Posterior vena cava (tissue), 2 donors: ENCODE measurements around the gene MTHFR. TPM values are rescaled to one million over a fixed set of nuclear protein-coding genes. Genes with fewer than 3 reads are reported as not detected.

Source experiments
- DNase-seq: peaks from one replicate; pipeline ENCODE4 v3.0.0-alpha.2; 2020; ENCODE audit warnings: low spot score
- intact Hi-C, 2 donors: fragments of 100-400 bp; cut with DNase I; formaldehyde crosslinking; loops; one replicate each; pipeline versions ENCODE4 v1.14.1 to v1.14.2; 2022 to 2023
- long read RNA-seq, 2 donors: library from polyadenylated mRNA; unstranded; transcript quantifications; one replicate each; pipeline ENCODE4 v2.0.0, GENCODE V29; 2020 to 2021
- total RNA-seq, 2 donors: library from RNA; stranded (reverse); fragmentation: NEBNext Ultra II Directional; extraction: Animal tissue kit (Norgen Biotek cat#: 25700); gene quantifications; one replicate each; pipeline ENCODE4 v1.2.1, GENCODE V29; 2021
- donor health status: DM: yes; HTN: yes; CAD: no.
- donor health status: DM: yes; HTN: yes; CAD: no.

Gene MTHFR
- total RNA-seq = 10 to 100 TPM; 31.0 to 31.7 TPM
- long read RNA-seq, donor 1, full-length matches to known transcripts = 4 of 24 reads
- long read RNA-seq, donor 1, partial matches to known transcripts = 1 of 24 reads
- long read RNA-seq, donor 1, other reads (novel, unspliced or antisense) = 19 of 24 reads
- long read RNA-seq, donor 2, full-length matches to known transcripts = 6 of 33 reads
- long read RNA-seq, donor 2, partial matches to known transcripts = 11 of 33 reads
- long read RNA-seq, donor 2, other reads (novel, unspliced or antisense) = 16 of 33 reads

GRCh38 chr1:11805422-11806306 lies at the start of gene MTHFR, which contains the start of gene CLCN6:
Gene MTHFR (minus strand): TSS chr1:11805964. CDS start chr1:11803116, 2,848 bp downstream.
Gene CLCN6 (plus strand): TSS chr1:11806191. CDS start chr1:11806263, 72 bp downstream.
- intact Hi-C loops = no loop called here
- DNase-seq = peak; percentile 100

DNA sequence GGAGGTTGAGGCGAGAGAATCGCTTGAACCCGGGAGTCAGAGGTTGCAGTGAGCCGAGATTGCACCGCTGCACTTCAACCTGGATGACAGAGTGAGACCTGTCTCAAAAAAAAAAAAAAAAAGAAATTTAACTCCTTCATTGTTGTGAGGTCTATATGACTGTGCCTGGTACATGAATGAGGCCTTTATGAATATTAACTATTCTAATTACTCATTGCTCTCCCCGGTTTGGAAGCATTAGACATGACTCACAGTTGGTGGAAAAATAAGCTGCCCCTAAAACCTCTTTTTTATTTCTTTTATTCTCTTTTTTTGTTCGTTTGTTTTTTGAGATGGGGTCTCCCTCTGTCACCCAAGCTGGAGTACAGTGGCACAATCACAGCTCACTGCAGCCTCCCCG lies 49.7 kb upstream of the MTHFR start:
- intact Hi-C loops = no loop called here
- DNase-seq = no peak

GRCh38 chr1:11854519-11854918 lies 48.8 kb upstream of the MTHFR start:
- intact Hi-C loops = no loop called here
- DNase-seq = no peak

DNA sequence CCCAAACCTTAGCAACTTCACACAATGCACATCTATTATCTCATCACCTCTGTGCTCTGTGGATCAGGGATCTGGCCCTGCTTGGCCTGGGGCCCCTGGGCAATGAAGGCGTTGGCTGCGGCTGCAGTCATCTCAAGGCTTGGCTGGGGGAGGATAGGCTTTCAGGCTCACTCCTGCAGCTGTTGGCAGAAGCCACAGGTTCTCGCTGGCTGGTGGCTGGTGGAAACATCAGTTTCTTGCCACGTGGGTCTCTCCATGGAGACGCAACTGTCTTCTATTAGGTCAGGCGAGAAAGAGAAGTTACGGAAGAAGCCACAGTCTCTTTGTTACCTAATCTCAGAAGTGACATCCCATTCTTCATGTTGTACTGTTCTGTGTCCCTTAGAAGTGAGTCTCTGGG lies 45.4 kb upstream of the MTHFR start:
- DNase-seq = no peak
- intact Hi-C loops = no loop called here

- intact Hi-C loops = no loop called here
- no peak for DNase-seq
These were observed 44.4 kb upstream of the MTHFR start for GRCh38 chr1:11850156-11850555.

DNA sequence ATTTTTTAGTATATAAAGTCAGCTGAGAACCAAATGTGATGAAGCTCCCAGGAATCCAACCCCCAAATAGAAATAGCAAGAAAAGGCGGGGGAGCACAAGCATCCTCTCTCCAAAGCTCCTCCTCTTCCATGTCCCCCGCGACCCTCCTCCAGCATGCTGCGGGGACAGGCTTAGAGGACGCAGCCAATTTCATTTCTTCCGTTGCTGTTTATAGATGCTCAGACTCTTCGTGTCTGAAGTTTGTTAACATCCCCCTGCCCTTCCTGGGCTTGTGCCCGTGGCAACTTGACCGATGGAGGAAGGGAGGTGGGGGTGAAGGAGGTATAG lies 42.6 kb upstream of the MTHFR start:
- intact Hi-C loops = loop anchor here in 1 of 2 donors (10.0 kb wide), 1 partner anchor 46 kb away; no protein-coding TSS in a partner anchor
- DNase-seq = no peak

- no peak for DNase-seq
- intact Hi-C loops = loop anchor here in 1 of 2 donors (10.0 kb wide), 1 partner anchor 47 kb away; no protein-coding TSS in a partner anchor
These were observed 42.1 kb upstream of the MTHFR start, which contains the start of gene NPPA for GRCh38 chr1:11847667-11848372. Gene NPPA (minus strand): TSS chr1:11847783. CDS start chr1:11847684, 99 bp downstream.

DNA sequence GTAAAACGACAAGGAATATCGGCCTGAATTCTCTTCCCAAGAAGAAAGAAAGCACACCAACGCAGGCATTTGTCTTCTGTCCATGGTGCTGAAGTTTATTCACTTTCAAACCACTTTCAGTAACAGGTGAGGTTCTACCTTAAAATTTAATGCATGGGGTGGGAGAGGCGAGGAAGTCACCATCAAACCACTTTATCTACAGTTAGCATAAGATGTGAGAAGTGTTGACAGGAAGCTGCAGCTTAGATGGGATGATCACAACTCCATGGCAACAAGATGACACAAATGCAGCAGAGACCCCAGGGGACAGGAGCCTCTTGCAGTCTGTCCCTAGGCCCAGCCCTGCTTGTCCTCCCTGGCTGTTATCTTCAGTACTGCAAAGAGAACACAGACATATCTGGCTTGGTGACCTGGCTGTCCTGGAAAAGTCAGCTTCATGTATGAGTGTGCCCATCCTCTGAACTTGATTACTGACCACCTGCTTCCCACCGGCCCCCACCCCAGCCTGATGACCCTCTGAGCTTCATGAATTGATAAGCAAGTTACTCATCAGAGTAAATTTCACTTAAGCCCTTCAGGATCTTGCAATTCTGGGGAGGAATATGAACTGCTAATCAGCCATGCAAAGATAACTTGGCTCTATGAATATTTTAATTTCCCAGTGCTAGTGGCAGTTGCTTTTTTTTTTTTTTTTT lies 40.0 kb upstream of the MTHFR start:
- intact Hi-C loops = loop anchor here in 1 of 2 donors (10.0 kb wide), 1 partner anchor 49 kb away; no protein-coding TSS in a partner anchor

GRCh38 chr1:11842154-11843041 lies 36.6 kb upstream of the MTHFR start:
- intact Hi-C loops = loop anchor here in 1 of 2 donors (10.0 kb wide), 1 partner anchor 52 kb away; no protein-coding TSS in a partner anchor
- DNase-seq = peak; percentile 80

More for the DNA sequence above, 40.0 kb upstream of the MTHFR start:
- no peak for DNase-seq

DNA sequence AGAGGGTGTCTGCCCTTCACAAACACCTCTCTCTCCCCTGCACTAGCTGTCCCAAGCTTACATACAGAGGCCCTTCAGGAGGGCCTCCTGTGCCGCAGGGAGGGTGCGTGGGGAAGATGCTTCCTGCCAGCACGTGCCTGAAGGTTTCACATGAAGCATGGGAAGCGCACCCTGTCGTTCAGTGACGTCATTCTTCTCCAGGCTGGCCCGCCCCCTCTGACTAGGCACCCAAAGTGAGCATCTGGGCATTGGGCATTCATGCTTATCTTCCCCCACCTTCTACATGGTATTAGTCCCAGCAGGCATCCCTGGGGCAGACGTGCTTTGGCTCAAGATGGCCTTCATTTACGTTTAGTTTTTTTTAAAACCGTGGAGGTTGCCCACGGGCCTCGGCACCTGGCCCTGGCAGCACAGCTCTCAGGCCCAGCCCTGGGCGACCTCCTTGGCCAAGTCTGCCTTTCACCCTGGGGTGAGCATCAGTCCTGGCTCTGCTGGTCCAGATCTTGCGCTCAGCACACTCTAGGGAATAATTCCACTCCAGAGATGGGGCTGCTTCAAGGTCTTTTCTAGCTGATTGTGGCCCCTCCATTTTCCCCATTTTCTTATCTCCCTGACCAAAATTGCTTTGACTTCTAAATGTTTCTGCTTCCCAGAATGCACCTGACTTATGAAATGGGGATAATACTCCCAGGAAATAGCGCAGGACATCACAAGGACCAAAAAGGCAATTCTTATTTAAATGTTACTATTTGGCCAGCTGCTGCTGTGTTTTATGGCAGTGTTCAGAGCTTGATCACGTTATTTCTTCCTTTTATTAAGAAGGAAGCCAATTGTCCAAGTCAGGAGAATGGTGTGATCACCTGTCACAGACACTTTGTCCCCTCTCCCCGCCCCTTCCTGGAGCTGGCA lies 35.7 kb upstream of the MTHFR start:
- DNase-seq = peak; percentile 79
- intact Hi-C loops = loop anchor here in 1 of 2 donors (10.0 kb wide), 1 partner anchor 53 kb away; no protein-coding TSS in a partner anchor

DNA sequence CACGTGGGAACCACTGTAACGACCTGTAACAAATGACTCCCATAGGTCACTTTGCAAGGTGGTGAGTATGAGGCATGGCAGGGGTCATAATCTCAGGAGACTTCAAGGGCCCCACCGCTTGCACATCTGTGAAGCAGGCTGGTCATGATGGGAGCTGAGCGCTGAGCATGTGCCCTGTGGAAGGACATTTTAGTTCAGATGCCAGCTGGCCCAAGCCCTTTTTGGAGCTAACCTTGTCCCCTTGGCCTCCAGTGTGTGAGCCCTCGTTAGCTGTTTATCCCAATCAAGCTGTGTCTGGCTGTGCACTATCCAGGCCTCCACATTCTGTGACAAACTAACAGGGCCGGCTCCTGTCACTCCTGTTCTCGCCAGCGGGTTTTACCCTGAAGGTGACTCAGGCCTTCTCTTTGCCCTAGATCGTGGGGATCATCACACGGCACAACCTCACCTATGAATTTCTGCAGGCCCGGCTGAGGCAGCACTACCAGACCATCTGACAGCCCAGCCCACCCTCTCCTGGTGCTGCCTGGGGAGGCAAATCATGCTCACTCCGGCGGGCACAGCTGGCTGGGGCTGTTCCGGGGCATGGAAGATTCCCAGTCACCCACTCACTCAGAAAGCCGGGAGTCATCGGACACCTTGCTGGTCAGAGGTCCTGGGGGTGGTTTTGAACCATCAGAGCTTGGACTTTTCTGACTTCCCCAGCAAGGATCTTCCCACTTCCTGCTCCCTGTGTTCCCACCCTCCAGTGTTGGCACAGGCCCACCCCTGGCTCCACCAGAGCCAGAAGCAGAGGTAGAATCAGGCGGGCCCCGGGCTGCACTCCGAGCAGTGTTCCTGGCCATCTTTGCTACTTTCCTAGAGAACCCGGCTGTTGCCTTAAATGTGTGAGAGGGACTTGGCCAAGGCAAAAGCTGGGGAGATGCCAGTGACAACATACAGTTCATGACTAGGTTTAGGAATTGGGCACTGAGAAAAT lies 34.3 kb upstream of the MTHFR start:
- intact Hi-C loops = loop anchor here (5.0 to 10.0 kb wide), 3 partner anchors 52 to 135 kb away; no protein-coding TSS in a partner anchor
- DNase-seq = peak; percentile 79

DNA sequence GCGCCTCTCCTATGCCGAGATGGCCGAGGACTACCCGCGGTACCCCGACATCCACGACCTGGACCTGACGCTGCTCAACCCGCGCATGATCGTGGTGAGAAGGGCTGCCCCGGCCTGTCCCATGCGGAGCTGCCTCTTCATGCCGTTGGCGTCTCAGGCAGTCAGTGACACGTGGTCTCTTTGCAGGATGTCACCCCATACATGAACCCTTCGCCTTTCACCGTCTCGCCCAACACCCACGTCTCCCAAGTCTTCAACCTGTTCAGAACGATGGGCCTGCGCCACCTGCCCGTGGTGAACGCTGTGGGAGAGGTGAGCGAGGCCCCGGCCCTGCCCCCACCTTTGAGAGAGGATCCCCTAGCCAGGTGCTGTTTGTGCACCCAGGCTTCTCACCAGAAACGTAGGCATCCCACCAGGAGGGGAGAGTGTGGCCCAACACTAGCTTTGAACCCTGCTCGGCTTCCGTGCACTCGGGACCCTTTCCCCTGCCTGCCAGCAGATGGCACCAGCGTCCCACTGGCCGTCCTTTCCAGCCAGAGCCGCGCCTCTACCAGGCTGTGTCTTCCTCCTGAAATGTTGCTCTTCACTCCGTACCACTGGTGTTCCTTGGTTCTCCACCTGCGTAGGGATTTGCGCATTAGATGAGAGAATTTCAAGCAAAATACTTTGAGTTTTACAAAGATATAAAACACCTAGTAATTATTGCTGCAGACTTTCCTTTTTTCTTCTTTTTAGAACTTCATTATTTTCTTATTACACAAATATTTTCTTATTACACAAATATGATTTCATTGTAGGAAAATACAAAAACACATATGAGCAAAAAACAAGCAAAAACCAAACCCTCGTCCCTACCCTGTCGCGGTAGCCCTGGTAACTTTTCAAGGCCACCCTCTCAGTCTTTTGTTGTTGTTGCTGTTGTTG lies 32.8 kb upstream of the MTHFR start:
- DNase-seq = peak; percentile 94
- intact Hi-C loops = loop anchor here (5.0 to 10.0 kb wide), 2 partner anchors 54 to 136 kb away; no protein-coding TSS in a partner anchor

- intact Hi-C loops = loop anchor here (5.0 to 10.0 kb wide), 2 partner anchors 54 to 137 kb away; no protein-coding TSS in a partner anchor
- DNase-seq = peak; percentile 72
These were observed 32.1 kb upstream of the MTHFR start for GRCh38 chr1:11837767-11838348.
